ENCODE data around the gene LLGL2. TPM values are rescaled to one million over a fixed set of nuclear protein-coding genes. Genes with fewer than 3 reads are reported as not detected.

LLGL2 gene
- total RNA-seq, 1 experiment from 2014 or later = 42.5 TPM

DNA sequence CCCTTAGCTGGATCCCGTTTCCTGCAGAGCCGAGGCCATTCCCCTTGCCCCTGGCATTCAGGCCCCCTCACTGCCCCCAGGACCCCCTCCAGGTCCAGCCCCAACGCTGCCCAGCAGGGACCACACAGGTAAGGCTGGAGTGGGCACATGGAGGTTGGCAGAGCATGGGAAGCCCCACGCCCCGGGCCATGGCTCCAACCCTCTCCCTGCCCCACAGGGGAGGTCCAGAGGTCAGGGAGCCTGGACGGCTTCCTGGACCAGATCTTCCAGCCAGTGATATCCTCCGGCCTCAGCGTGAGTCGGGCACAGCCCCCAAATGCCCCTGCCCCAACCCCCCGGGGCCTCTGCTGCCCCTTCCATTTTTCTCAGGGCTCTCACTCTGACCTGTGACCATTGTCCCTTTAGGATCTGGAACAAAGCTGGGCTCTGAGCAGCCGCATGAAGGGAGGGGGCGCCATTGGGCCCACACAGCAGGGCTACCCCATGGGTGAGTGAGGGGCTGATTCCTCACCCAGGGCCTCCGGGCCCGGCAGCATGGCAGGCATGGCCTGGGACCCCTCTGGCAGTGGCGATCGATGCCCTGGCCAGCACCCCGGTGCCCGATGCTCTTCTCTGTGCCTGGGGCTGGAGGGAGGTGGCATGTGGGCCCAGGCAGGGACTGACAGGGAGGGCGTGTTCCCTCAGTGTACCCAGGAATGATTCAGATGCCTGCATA lies 89.2 kb downstream of the LLGL2 start:
- in situ Hi-C loops (cut with HindIII; ENCODE audit: low pct_unique_long_range_greater_than_20kb, low sequenced_read_pairs) = no loop called here
- no peak for DNase-seq (ENCODE audit: low read depth)

GRCh38 chr17:75615301-75615700 lies 89.8 kb downstream of the LLGL2 start:
- in situ Hi-C loops (cut with HindIII; ENCODE audit: low pct_unique_long_range_greater_than_20kb, low sequenced_read_pairs) = no loop called here
- no peak for DNase-seq (ENCODE audit: low read depth)

GRCh38 chr17:75616521-75617122 lies 91.1 kb downstream of the LLGL2 start:
- no peak for DNase-seq (ENCODE audit: low read depth)
- in situ Hi-C loops (cut with HindIII; ENCODE audit: low pct_unique_long_range_greater_than_20kb, low sequenced_read_pairs) = no loop called here

- in situ Hi-C loops (cut with HindIII; ENCODE audit: low pct_unique_long_range_greater_than_20kb, low sequenced_read_pairs) = no loop called here
Measured at GRCh38 chr17:75617218-75617617, 91.7 kb downstream of the LLGL2 start.

DNA sequence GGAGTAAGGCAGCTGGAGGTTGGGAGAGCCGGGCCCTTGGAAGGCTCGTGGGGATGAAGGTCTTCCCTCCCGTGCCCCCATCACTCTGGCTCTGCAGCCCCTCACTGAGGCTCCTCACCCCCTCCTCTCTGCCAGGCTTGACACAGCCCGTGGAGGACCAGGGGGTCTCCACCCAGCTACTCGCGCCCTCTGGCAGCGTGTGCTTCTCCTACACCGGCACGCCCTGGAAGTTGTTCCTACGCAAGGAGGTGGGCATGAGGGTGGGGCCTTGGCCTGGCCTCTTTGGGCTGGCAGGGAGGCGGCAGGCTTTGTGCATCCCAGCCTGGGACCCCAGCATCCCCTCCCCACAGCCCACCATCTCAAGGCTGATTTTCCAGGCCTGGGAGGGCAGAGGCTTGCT lies 92.2 kb downstream of the LLGL2 start:
- in situ Hi-C loops (cut with HindIII; ENCODE audit: low pct_unique_long_range_greater_than_20kb, low sequenced_read_pairs) = no loop called here
- no peak for DNase-seq (ENCODE audit: low read depth)

More at GRCh38 chr17:75617218-75617617, 91.7 kb downstream of the LLGL2 start:
- DNase-seq (ENCODE audit: low read depth) = no peak

- no peak for DNase-seq (ENCODE audit: low read depth)
- in situ Hi-C loops (cut with HindIII; ENCODE audit: low pct_unique_long_range_greater_than_20kb, low sequenced_read_pairs) = no loop called here
Measured at GRCh38 chr17:75619506-75620431, 94.3 kb downstream of the LLGL2 start.

- in situ Hi-C loops (cut with HindIII; ENCODE audit: low pct_unique_long_range_greater_than_20kb, low sequenced_read_pairs) = no loop called here
Measured at GRCh38 chr17:75621489-75621888, 96.0 kb downstream of the LLGL2 start.

DNA sequence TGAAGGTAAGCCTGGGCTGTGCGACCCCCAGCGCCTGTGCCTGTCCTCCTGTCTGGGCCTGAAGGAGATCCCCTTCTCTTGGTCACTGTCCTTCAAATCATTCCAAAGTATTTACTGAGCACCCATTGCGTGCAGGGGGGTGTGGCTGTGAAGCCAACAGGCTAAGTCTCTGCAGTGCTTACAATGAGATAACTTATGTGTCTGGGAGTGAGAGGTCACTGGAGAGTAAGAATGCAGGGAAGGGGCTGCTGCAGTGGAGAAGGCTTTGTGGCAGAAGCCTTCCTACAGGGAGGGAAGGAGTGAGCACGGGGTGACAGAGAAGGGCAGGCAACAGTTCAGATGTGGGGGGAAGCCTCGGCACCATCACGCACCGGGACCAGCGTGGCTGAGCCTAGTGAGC lies 96.6 kb downstream of the LLGL2 start:
- in situ Hi-C loops (cut with HindIII; ENCODE audit: low pct_unique_long_range_greater_than_20kb, low sequenced_read_pairs) = no loop called here
- no peak for DNase-seq (ENCODE audit: low read depth)

More at GRCh38 chr17:75621489-75621888, 96.0 kb downstream of the LLGL2 start:
- no peak for DNase-seq (ENCODE audit: low read depth)

GRCh38 chr17:75622771-75623273 lies 97.3 kb downstream of the LLGL2 start:
- no peak for DNase-seq (ENCODE audit: low read depth)
- in situ Hi-C loops (cut with HindIII; ENCODE audit: low pct_unique_long_range_greater_than_20kb, low sequenced_read_pairs) = no loop called here

DNA sequence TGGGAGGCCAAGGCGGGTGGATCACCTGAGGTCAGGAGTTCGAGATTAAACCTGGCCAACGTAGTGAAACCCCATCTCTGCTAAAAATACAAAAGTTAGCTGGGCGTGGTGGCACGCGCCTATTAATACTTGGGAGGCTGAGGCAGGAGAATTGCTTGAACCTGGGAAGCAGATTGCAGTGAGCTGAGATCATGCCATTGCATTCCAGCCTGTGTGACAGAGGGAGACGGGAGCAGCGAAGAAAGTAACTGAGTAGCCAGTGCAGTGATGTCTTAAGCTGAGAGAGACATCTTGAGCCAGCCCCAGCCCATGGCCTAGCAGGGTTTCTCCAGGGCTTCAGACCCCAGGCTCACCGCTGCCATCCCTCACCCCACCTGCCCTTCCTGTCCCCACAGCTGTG lies 97.9 kb downstream of the LLGL2 start:
- in situ Hi-C loops (cut with HindIII; ENCODE audit: low pct_unique_long_range_greater_than_20kb, low sequenced_read_pairs) = no loop called here
- DNase-seq (ENCODE audit: low read depth) = no peak

- in situ Hi-C loops (cut with HindIII; ENCODE audit: low pct_unique_long_range_greater_than_20kb, low sequenced_read_pairs) = no loop called here
- no peak for DNase-seq (ENCODE audit: low read depth)
Measured at GRCh38 chr17:75624021-75624420, 98.5 kb downstream of the LLGL2 start.

Other genes starting within 250 kb of the LLGL2 start
- gene SLC25A19, start 236.3 kb upstream of the LLGL2 start, total RNA-seq (2014; rRNA removed; shearing (Covaris generic); ENCODE audit: low replicate concordance) = 6.3 and 16.5 TPM in 2 replicates
- 113 and 118 TPM in 2 replicates for gene GRB2, start 120.0 kb upstream of the LLGL2 start, total RNA-seq (2014; rRNA removed; shearing (Covaris generic); ENCODE audit: low replicate concordance)
- gene TMEM94, start 69.1 kb upstream of the LLGL2 start, total RNA-seq (2014; rRNA removed; shearing (Covaris generic); ENCODE audit: low replicate concordance) = 65.8 and 66.0 TPM in 2 replicates
- 12.9 and 16.9 TPM in 2 replicates for gene CASKIN2, start 10.2 kb upstream of the LLGL2 start, total RNA-seq (2014; rRNA removed; shearing (Covaris generic); ENCODE audit: low replicate concordance)
- 53.3 and 78.0 TPM in 2 replicates for gene TSEN54, start 9.2 kb upstream of the LLGL2 start, total RNA-seq (2014; rRNA removed; shearing (Covaris generic); ENCODE audit: low replicate concordance)
- gene MYO15B, start 62.1 kb downstream of the LLGL2 start, total RNA-seq (2014; rRNA removed; shearing (Covaris generic); ENCODE audit: low replicate concordance) = 0.34 and 16.6 TPM in 2 replicates
- gene SMIM5, start 107.7 kb downstream of the LLGL2 start, total RNA-seq (2014; rRNA removed; shearing (Covaris generic); ENCODE audit: low replicate concordance) = not detected in 2 replicates
- 28.6 and 38.9 TPM in 2 replicates for gene RECQL5, start 141.5 kb downstream of the LLGL2 start, total RNA-seq (2014; rRNA removed; shearing (Covaris generic); ENCODE audit: low replicate concordance)
- 96.6 and 104 TPM in 2 replicates for gene SAP30BP, start 141.6 kb downstream of the LLGL2 start, total RNA-seq (2014; rRNA removed; shearing (Covaris generic); ENCODE audit: low replicate concordance)
- 8.1 and 12.4 TPM in 2 replicates for gene ITGB4, start 195.8 kb downstream of the LLGL2 start, total RNA-seq (2014; rRNA removed; shearing (Covaris generic); ENCODE audit: low replicate concordance)
- gene GALK1, start 239.5 kb downstream of the LLGL2 start, total RNA-seq (2014; rRNA removed; shearing (Covaris generic); ENCODE audit: low replicate concordance) = 45.8 and 57.3 TPM in 2 replicates

All from Caki2 (cell line).